ENCODE results near the gene OCIAD2.
"Not testable (repeated sequence)": the region's sequence is repeated elsewhere in the genome, so short reads cannot be mapped to it uniquely, and the experiment has no call there.

Gene OCIAD2

DNA sequence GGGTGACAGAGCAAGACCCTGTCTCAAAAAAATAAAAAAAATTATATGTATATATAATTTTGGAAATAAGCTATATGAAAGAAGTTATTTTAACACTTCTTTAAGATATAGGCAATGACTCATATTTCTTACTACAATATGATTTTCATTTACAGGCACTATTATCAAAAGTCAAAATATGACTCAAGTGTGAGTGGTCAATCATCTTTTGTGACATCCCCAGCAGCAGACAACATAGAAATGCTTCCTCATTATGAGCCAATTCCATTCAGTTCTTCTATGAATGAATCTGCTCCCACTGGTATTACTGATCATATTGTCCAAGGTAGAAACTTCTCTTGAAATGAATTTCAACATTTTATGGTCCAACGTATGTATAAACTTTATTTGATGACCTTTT is 54.9 kb downstream of the OCIAD2 start:
- DNase-seq = no peak

GRCh38 chr4:48848799-48849198 is 57.8 kb downstream of the OCIAD2 start:
- not testable (repeated sequence) for DNase-seq

DNA sequence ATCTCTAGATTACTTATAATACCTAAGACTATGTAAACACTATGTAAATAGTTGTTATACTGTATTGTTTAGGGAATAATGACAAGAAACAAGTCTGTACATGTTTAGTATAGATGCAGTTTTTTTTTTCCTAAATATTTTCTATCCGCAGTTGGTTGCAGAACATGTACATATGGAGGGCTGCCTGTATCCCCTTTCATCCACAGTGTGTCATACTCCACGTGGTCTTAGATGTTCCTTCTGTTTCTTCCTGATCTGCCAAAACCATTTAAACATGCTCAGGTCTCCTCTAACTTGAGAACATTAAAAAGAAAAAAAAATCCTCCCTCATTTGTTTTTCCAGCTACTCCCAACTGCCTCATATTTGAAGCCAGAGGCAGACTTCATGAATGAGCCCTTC is 61.7 kb downstream of the OCIAD2 start:
- no peak for DNase-seq

- no peak for DNase-seq
Measured at GRCh38 chr4:48841045-48841827, 65.3 kb downstream of the OCIAD2 start.

DNA sequence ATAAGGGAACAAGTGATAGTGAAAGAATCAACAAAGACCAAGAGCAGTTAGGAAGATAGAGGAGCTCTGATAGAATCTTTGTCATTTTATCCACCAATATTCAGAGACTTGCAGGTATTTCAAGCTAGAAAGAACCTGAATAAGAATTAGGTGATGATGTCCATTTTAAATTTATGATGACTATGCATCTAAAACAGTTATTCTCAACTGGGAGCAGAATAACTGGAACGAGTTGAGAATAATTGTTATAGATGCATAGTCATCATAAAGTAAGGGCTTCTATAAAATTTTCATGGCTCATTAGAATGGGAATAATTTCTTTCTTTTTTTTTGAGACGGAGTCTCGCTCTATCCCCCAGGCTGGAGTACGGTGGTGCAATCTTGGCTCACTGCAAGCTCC is 69.9 kb downstream of the OCIAD2 start:
- no peak for DNase-seq
